Myometrial cell (primary cell): ENCODE data around the gene MATN4. TPM values are rescaled to one million over a fixed set of nuclear protein-coding genes. Genes with fewer than 3 reads are reported as not detected.

Experiments used
- total RNA-seq: library from RNA; depleted of rRNA; stranded (reverse); fragments of >200 nt; gene quantifications from 2 replicates; pipeline ENCODE4 v1.2.3, GENCODE V29; 2015

MATN4 gene, protein sequence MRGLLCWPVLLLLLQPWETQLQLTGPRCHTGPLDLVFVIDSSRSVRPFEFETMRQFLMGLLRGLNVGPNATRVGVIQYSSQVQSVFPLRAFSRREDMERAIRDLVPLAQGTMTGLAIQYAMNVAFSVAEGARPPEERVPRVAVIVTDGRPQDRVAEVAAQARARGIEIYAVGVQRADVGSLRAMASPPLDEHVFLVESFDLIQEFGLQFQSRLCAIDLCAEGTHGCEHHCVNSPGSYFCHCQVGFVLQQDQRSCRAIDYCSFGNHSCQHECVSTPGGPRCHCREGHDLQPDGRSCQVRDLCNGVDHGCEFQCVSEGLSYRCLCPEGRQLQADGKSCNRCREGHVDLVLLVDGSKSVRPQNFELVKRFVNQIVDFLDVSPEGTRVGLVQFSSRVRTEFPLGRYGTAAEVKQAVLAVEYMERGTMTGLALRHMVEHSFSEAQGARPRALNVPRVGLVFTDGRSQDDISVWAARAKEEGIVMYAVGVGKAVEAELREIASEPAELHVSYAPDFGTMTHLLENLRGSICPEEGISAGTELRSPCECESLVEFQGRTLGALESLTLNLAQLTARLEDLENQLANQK
- not detected in 2 replicates for total RNA-seq

DNA sequence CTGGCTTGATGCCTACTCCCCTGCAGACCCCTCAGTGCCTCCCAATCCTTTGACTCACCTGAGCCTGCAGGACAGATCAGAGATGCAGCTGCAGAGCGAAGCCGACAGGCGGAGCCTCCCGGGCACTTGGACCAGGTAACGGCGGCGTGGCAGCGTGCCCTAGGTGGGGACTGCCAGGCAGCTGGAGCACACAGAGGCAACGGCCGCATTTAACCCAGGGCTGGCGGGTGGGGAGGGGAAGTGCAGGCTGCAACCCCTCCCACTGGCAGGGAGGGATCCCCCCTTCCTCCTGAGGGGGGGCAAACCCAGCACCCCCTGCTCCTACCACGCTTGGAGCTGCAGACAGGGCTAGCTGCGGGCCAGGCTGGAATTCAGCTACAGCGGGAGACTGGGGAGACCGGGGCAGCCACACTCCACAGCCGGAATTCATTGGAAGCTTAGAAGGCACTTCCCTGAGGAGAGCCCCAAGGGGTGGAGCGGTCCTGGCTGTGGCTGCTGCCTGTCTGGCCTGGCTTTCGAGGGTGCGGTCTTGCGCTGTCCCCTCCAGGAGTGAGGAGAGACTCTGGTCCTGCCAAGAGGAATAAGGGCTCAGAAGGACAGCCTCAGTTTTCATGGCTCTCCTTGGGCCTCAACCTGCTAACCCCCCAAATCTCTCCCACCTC, at the start of gene MATN4:
Gene MATN4 (minus strand): TSS at position 183 of the 662 bp plus-strand sequence. CDS start 2,717 bp downstream, outside the sequence.

DNA sequence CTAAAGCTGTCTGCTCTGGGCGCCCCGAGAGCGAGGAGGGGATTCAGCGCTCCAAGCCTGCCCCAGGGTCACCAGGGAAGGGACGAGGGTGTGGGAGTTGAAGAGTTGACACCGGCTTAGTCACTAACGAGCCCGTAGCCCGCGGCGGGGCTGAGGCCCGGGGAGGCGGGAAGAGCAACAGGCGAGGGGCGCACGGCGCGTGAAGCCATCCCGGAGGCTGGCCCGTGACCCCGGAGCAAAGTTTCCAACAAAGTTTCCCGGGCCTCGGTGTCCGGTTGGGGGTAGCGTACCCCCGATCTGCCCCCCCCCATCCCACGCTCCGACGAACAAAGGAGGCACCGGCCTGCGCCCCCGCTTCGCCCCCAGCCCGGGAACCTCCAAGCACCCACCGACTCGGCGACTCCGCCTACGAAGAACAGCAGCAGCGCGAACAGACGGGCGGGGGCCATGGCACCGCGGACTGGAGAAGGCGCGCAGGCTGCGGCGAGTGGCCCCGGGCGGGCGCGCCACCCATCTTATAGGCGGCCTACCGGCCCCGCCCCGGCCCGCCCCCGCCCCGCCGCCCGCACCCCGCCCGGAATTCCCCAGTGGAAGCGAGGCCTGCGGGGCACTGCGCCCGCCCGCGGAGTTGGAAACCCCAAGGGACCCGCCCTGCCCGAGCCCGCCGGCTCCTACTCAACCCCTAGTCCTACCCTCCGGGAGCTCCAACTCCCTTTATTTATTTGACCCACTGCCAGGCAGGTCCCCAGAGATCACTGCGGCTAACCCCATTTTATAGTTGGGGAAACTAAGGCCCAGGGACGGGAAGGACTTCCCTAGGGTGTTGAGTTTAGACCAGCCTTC, 40.1 kb upstream of the MATN4 start, which contains the start of gene SDC4:
Gene SDC4 (minus strand): TSS at position 489 of the 843 bp plus-strand sequence. CDS start 40 bp downstream, at position 449.

DNA sequence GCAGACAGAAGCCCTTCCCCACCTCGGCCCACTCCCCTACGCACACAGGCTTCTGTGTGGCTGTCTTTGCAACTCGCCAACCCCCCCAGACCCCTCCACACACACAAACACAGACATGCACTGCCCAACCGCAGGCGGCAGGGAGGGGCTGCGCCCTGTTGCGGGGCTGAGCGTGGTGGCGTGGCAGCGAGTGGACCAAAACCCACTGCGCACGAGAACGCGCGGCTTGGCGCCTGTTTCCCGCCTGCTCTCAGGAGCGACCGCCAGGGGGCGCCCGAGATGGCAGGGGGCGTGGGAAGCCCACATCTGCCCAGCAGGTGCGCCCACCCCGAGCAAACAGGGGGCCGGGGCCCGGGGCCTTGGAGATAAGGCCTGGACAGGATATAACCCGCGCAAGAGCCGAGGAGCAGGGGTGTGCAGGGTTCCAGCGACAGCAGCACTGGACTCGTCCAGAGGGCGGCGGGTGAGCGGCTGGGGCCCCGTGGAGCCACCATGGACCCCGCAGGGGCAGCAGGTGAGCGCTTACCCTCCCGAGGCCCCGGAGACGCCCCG, 1.6 kb downstream of the MATN4 start, which contains the start of gene RBPJL:
Gene RBPJL (plus strand): TSS at position 410 of the 552 bp plus-strand sequence. CDS start 83 bp downstream, at position 493.

DNA sequence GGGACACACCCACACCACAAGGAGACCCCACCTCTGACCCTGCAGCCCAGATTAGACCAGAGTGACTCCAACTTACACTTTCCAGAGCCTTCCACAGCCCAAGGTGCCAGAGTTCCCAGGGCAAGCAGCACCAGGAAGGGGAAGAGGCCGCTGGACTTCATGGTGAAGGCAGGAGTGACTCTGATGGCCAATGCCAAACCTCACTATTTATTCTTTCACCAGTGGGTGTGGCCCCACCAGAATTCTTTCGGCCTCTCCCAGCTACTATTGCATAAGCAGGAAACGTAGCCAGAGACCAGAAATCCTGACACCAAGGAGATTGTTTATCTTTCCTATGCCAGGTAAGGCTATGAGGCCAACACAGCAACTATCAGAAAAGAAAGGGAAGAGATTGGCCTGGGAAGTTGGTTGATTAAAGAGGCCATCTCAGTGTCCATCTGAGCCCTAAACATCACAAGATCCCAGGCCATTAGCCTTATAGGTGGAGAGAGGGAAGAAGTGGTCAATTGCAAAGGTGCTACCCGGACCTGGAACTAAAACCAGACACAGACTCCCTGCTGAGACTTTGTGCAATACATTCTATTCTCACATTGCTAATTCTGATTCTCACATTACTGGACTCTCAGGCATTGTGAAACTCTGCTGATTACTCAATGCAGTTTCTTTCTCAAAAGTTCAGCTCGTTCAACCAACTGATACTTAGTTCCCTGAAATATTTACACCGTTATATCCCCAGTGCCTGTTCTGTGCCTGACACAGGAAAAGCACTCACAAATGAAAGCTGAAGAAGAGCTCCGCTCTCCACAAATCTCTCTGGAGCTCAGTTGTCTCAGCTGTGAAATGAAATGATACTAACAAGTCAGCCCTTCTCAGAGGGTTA, 53.5 kb downstream of the MATN4 start, which contains the start of gene SLPI:
Gene SLPI (minus strand): TSS at position 182 of the 880 bp plus-strand sequence. CDS start 21 bp downstream, at position 161.

Other genes starting within 250 kb of the MATN4 start
- 0.71 TPM in 1 of 2 replicates, not detected in the other for gene KCNS1, start 207.2 kb downstream of the MATN4 start, total RNA-seq
- gene WFDC5, start 193.1 kb downstream of the MATN4 start, total RNA-seq: not detected in 2 replicates
- not detected in 2 replicates for gene WFDC12, start 183.8 kb downstream of the MATN4 start, total RNA-seq
- not detected in 2 replicates for gene PI3, start 133.4 kb downstream of the MATN4 start, total RNA-seq
- not detected in 2 replicates for gene SEMG1, start 101.3 kb downstream of the MATN4 start, total RNA-seq
- gene SEMG2, start 86.9 kb downstream of the MATN4 start, total RNA-seq: not detected in 2 replicates
- gene SLPI, start 53.7 kb downstream of the MATN4 start, total RNA-seq: not detected in 2 replicates
- gene RBPJL, start 1.5 kb downstream of the MATN4 start, total RNA-seq: not detected in 2 replicates
- gene SDC4, start 40.1 kb upstream of the MATN4 start, total RNA-seq: 263 and 270 TPM in 2 replicates
- 43.0 and 95.3 TPM in 2 replicates for gene SYS1, start 54.9 kb upstream of the MATN4 start, total RNA-seq
- 3.2 TPM in 1 of 2 replicates, not detected in the other for gene TP53TG5, start 70.0 kb upstream of the MATN4 start, total RNA-seq
- gene DBNDD2, start 100.0 kb upstream of the MATN4 start, total RNA-seq: 4.9 and 11.3 TPM in 2 replicates
- gene PIGT, start 107.8 kb upstream of the MATN4 start, total RNA-seq: 63.6 and 67.5 TPM in 2 replicates
- gene WFDC2, start 161.5 kb upstream of the MATN4 start, total RNA-seq: not detected in 2 replicates
- gene SPINT3, start 207.3 kb upstream of the MATN4 start, total RNA-seq: not detected in 2 replicates
- gene WFDC6, start 231.2 kb upstream of the MATN4 start, total RNA-seq: not detected in 2 replicates
- not detected in 2 replicates for gene EPPIN, start 239.1 kb upstream of the MATN4 start, total RNA-seq